AG09309 (cell line): ENCODE data around the gene DDX59.

Source experiments
- DNase-seq: peaks from one replicate; pipeline ENCODE4 v3.0.0-alpha.2; 2010; ENCODE audit warnings: low read depth
- H3K4me3 ChIP-seq: 2 replicates; pipeline ENCODE4 v1.5.1; 2011; ENCODE audit warnings: mild to moderate bottlenecking, low read depth, low read length, moderate library complexity; ENCODE audit not compliant: control insufficient read depth
- TF ChIP-seq, protein P1 (sequence below): IDR thresholded peaks from 2 replicates; pipeline ENCODE4 v1.5.1; 2011; ENCODE audit warnings: mild to moderate bottlenecking, low read depth, low read length, inconsistent platforms; ENCODE audit not compliant: insufficient read depth, control insufficient read depth; ENCODE audit errors: missing control alignments

DDX59 gene

GRCh38 chr1:200686620-200687019 lies 16.9 kb upstream of the DDX59 start:
- TF ChIP-seq, protein P1, sequence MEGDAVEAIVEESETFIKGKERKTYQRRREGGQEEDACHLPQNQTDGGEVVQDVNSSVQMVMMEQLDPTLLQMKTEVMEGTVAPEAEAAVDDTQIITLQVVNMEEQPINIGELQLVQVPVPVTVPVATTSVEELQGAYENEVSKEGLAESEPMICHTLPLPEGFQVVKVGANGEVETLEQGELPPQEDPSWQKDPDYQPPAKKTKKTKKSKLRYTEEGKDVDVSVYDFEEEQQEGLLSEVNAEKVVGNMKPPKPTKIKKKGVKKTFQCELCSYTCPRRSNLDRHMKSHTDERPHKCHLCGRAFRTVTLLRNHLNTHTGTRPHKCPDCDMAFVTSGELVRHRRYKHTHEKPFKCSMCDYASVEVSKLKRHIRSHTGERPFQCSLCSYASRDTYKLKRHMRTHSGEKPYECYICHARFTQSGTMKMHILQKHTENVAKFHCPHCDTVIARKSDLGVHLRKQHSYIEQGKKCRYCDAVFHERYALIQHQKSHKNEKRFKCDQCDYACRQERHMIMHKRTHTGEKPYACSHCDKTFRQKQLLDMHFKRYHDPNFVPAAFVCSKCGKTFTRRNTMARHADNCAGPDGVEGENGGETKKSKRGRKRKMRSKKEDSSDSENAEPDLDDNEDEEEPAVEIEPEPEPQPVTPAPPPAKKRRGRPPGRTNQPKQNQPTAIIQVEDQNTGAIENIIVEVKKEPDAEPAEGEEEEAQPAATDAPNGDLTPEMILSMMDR: no peak

GRCh38 chr1:200684015-200684414 lies 14.3 kb upstream of the DDX59 start:
- no peak overlapping the region for H3K4me3 ChIP-seq
- TF ChIP-seq, protein P1: no peak
- DNase-seq: no peak

More at GRCh38 chr1:200686620-200687019, 16.9 kb upstream of the DDX59 start:
- H3K4me3 ChIP-seq: no peak overlapping the region
- no peak for DNase-seq

GRCh38 chr1:200683298-200683697 lies 13.6 kb upstream of the DDX59 start:
- no peak for DNase-seq
- H3K4me3 ChIP-seq: no peak overlapping the region
- TF ChIP-seq, protein P1: no peak

- DNase-seq: no peak
- H3K4me3 ChIP-seq: no peak overlapping the region
- TF ChIP-seq, protein P1: no peak
Observed at GRCh38 chr1:200681231-200681630, 11.5 kb upstream of the DDX59 start.

DNA sequence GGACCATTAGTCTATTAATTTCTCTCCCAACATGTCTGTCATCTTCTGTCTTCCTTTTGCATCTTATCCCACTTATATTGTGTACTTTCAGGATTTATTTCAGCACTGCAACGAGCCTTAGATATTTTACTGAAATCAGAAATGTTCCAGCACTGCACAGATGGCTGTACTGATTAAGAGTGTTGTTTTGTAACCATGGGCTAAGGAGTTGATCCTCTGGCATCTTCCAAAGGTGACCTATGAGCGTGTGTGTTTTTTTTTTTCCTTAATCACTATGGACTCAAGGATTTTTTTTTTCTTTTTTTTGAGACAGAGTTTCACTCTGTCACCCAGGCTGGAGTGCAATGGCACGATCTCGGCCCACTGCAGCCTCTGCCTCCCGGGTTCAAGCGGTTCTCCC lies 7.1 kb upstream of the DDX59 start:
- DNase-seq: no peak
- no peak overlapping the region for H3K4me3 ChIP-seq
- TF ChIP-seq, protein P1: no peak

- no peak overlapping the region for H3K4me3 ChIP-seq
- TF ChIP-seq, protein P1: no peak
- DNase-seq: no peak
Observed at GRCh38 chr1:200675588-200675852, 5.8 kb upstream of the DDX59 start.
